ENCODE results near the gene CYP4F2.
A peak's percentile ranks its signal among the peaks of the same experiment; 100 is the strongest.
"Not testable (repeated sequence)": the region's sequence is repeated elsewhere in the genome, so short reads cannot be mapped to it uniquely, and the experiment has no call there.

The CYP4F2 gene

GRCh38 chr19:15846923-15847322 is 51.0 kb downstream of the CYP4F2 start:
- no peak for DNase-seq

DNA sequence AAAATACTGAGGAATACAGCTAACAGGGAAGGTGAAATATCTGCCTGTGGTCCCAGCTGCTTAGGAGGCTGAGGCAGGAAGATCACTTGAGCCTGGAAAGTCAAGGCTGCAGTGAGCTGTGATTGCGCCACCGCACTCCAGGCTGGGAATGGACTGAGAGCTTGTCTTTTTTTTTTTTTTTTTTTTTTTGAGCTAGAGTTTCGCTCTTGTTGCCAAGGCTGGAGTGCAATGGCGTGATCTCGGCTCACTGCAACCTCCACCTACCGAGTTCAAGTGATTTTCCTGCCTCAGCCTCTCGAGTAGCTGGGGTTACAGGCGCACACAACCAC is 54.0 kb downstream of the CYP4F2 start:
- not testable (repeated sequence) for DNase-seq

DNA sequence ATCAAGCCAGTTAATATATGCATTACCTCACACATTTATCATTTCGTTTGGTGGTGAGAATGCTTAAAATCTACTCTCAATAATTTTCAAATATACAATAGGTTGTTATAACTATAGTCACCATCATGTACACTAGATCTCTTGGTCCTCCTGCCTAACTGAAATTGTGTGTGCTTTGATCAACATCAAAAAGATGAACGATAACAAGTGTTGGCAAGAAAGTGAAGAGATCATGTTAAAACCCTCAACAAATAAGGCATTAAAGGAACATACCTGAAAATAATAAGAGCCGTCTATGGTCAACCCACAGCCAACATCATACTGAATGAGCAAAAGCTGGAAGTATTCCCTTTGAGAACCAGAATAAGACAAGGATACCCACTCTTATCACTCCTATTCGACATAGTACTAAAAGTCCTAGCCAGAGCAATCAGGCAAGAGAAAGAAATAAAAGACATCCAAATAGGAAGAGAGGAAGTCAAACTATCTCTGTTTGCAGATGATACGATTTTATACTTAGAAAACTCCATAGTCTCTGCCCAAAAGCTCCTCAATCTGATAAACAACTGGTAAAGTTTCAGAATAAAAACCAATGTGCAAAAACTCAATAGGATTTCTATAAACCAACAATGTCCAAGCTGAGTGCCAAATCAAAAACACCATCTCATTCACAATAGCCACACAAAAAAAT is 54.5 kb downstream of the CYP4F2 start:
- DNase-seq: no peak

DNA sequence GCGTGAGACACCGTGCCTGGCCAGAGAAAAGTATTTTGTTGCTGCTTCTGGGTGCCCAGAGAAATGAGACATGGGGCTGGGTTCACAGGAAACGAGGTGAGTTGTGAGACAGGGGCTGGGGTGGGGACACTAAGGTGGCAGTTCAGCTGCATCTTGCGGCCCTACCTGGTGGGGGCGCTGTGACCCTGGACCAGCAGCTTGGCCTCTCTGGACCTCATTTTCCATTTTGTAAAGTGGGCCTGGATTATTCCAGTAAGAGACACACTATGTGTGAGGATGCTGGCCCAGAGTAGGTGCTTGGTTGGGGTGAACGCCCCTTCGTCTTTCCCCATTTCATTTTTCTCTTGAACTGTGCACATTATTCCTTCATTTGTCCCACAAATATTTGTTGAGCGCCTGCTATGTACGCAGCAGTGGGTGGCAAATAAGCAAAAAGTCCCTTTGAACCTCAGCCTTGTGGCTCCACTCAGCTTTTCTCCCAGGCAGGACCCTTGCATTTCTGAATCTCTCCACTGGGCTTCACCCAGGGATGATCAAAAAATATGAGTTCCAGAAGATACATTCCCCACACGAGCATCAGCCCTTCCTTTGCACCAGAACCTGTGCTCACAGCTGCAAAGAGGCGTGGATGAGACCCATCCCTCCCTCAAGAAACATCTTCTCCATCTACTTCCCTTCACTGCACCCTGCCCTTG is 55.9 kb downstream of the CYP4F2 start:
- DNase-seq: no peak

- DNase-seq: no peak
Measured at GRCh38 chr19:15840833-15841232, 57.0 kb downstream of the CYP4F2 start.

DNA sequence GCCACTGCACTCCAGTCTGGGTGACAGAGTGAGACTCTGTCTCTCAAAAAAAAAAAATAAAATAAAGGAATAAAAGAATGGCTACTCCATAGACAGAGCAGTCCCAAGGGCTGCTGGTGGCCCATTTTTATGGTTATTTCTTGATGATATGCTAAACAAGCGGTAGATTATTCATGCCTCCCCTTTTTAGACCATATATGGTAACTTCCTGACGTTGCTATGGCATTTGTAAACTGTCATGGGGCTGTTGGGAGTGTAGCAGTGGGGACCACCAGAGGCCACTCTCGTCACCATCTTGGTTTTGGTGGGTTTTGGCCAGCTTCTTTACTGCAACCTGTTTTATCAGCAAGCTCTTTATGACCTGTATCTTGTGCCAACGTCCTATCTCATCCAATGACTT is 58.0 kb downstream of the CYP4F2 start:
- not testable (repeated sequence) for DNase-seq

DNA sequence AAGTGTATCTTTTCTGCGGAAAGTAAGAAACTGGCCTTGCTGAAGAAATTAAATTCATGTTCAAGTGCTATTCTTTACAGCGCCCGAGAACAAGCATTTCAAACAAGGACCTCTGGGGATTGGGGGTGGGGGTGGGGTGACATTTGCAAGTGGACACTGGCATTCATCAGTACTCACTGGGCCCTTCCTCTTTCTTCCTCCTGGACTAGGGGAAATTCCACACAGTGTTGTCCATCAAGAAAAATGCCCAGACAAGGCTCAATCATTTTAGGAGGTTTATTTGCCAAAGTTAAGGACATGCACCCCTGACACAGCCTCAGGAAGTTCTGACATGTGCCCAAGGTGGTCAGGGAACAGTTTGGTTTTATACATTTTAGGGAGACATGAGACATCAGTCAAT is 59.5 kb downstream of the CYP4F2 start:
- DNase-seq: no peak

DNA sequence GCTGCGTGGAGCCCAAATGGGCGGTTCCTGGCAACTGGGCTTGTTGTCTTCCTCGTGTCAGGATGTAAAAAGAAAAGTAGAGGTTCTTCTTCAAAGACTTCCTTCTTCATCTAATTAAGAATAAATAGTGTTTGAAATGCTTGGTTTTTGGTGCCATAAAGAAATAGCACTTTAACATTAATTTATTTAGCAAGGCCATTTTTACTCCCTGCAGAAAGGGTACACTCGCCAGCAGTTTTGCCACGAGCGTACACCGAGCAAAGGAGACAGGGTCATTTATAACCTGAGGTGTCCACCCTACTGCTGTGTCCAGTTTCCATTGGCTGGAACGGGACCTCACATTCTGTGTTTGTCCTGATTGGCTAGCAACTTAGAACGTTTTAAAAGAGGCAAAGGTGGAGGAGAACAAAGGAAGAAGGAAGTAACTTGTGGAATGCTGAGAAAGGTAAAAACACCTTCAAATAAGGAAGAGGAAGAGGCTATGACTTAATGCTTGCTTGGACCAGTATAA is 60.6 kb downstream of the CYP4F2 start:
- no peak for DNase-seq

- peak; percentile 95 for DNase-seq
Measured at GRCh38 chr19:15836330-15837220, 61.3 kb downstream of the CYP4F2 start.

DNA sequence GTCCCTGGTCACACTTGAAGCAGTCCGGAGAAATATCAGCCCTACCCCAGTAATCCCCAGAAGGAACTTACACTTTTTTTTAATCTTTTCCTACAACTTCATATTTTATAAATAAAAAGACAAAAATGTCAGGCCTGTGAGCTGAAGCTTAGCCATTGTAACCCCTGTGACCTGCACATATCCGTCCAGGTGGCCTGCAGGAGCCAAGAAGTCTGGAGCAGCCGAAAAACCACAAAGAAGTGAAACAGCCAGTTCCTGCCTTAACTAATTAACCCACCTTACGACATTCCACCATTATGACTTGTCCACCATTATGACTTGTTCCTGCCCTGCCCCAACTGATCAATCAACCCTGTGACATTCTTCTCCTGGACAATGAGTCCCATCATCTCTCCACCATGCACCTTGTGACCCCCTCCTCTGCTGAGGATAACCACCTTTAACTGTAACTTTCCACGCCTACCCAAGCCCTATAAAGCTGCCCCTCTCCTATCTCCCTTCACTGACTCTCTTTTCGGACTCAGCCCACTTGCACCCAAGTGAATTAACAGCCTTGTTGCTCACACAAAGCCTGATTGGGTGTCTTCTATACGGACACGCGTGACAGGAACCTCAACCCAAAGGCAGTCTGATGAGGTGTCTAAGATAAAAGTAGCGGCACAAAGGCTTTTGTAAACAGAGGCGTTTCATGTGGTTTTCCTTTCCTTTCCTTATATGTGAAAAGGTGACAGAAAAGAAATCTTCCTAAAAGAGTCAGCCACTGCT is 62.1 kb downstream of the CYP4F2 start:
- peak; percentile 7 for DNase-seq

DNA sequence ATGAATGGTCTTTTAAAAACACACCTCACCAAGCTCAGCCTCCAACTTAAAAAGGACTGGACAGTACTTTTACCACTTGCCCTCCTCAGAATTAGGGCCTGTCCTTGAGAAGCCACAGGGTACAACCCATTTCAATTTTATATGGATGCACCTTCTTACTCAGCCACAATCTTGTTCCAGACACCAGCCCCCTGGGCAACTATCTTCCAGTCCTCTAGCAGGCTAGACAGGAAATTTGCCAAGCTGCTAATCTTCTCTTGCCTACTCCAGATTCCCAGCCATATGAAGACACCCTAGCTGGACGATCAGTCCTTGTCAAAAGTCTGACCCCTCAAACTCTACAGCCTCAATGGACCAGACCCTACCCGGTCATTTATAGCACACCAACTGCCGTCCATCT is 63.6 kb downstream of the CYP4F2 start:
- DNase-seq: not testable (repeated sequence)

DNA sequence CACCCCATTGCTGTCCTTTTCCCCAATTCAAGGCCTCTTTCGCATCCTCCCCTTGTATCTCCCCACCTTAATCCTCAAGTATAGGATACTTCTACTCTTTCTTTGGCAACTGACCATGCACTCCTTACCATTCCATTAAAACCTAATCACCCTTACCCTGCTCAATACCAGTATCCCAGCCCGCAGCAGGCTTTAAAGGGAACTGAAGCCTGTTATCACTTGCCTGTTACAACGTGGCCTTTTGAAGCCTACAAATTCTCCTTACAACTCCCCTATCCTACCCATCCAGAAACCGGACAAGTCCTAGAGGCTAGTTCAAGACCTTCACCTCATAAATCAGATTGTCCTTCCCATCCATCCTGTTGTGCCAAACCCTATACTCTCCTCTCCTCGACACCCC is 66.2 kb downstream of the CYP4F2 start:
- no peak for DNase-seq

- no peak for DNase-seq
Measured at GRCh38 chr19:15829786-15830185, 68.1 kb downstream of the CYP4F2 start.

DNA sequence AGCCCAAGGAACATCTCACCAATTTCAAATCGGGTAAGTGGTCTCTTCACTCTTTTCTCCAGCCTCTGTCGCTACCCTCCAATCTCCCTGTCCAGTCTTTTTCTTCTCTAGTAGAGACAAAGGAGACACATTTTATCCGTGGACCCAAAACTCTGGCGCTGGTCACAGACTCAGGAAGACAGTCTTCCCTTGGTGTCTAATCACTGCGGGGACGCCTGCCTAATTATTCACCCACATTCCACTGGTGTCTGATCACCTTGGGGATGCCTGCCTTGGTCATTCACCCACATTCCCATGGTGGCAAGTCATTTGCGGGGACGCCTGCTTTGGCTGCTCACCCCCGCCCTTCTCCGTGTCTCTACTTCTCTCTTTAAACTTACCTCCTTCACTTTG is 68.6 kb downstream of the CYP4F2 start:
- DNase-seq: no peak

DNA sequence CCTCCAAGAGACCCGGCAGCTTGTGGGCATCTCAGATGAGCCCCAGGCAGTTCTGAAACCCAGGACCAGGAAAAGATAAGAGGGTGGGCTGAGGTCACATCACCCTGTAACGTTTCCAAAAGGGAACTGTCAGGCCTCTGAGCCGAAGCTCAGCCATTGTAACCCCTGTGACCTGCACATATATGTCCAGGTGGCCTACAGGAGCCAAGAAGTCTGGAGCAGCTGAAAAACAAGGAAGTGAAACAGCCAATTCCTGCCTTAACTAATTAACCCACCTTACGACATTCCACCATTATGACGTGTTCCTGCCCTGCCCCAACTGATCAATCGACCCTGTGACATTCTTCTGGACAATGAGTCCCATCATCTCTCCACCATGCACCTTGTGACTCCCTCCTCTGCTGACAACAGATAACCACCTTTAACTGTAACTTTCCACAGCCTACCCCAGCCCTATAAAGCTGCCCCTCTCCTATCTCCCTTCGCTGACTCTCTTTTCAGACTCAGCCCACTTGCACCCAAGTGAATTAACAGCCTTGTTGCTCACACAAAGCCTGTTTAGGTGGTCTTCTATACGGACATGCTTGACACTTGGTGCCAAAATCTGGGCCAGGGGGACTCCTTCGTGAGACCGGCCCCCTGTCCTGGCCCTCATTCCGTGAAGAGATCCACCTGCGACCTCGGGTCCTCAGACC is 69.1 kb downstream of the CYP4F2 start:
- DNase-seq: not testable (repeated sequence)

DNA sequence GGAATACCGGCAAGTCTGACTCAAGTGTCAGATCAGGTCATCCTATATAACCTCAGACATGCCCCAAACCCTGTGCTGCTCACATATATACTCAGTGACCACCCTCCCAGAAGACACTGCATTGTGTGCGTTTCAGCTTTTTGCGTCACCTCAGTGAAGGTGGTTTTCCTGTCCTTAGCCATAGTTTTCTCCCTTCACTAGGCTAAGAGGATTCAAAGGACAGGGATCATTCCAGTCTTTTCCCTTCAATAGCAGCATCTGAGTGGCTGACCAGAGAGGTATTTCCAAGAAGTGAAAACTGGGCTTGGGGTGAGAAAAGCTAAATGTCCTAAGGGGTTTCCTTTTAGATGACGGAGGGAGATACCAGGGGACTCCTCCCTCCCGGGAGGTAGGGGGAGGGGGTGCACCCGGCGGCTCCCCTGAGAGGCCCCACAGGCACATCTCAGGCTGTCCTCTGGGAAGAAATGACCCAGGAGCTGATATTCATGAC is 69.7 kb downstream of the CYP4F2 start:
- DNase-seq: no peak

Measured in right kidney (tissue), 1 donor.